ENCODE data around the gene SIGLEC5.
"Not testable (repeated sequence)": the region's sequence is repeated elsewhere in the genome, so short reads cannot be mapped to it uniquely, and the experiment has no call there.

Gene SIGLEC5

GRCh38 chr19:51654783-51655182 is 24.6 kb upstream of the SIGLEC5 start:
- TF ChIP-seq CTCF (IDR thresholded peaks at IDR 0.05): no peak
- H3K27ac ChIP-seq: no peak overlapping the region
- no peak overlapping the region for H3K4me3 ChIP-seq
- DNase-seq (ENCODE audit: low spot score): no peak

GRCh38 chr19:51653162-51653561 is 23.0 kb upstream of the SIGLEC5 start:
- TF ChIP-seq CTCF (IDR thresholded peaks at IDR 0.05): no peak
- no peak overlapping the region for H3K4me3 ChIP-seq
- DNase-seq (ENCODE audit: low spot score): no peak
- H3K27ac ChIP-seq: no peak overlapping the region

- no peak for TF ChIP-seq CTCF (IDR thresholded peaks at IDR 0.05)
- DNase-seq (ENCODE audit: low spot score): no peak
- Histone ChIP-seq H3K27ac (no peak overlapping the region), H3K4me3 (no peak overlapping the region)
Measured at GRCh38 chr19:51652266-51652665, 22.1 kb upstream of the SIGLEC5 start.

- no peak for TF ChIP-seq CTCF (IDR thresholded peaks at IDR 0.05)
- Histone ChIP-seq H3K4me3 (no peak overlapping the region), H3K27ac (no peak overlapping the region)
- DNase-seq (ENCODE audit: low spot score): no peak
Measured at GRCh38 chr19:51651216-51651846, 21.1 kb upstream of the SIGLEC5 start.

- no peak for DNase-seq (ENCODE audit: low spot score)
- no peak overlapping the region for H3K27ac ChIP-seq
- no peak overlapping the region for H3K4me3 ChIP-seq
- TF ChIP-seq CTCF (IDR thresholded peaks at IDR 0.05): no peak
Measured at GRCh38 chr19:51647318-51647717, 17.1 kb upstream of the SIGLEC5 start.

- not testable (repeated sequence) for H3K4me3 ChIP-seq; H3K27ac ChIP-seq; DNase-seq (ENCODE audit: low spot score)
Measured at GRCh38 chr19:51646730-51647129, 16.5 kb upstream of the SIGLEC5 start, which contains the start of gene SIGLEC14. Gene SIGLEC14 (minus strand): TSS chr19:51646825. CDS start chr19:51646759, 66 bp downstream.

- Histone ChIP-seq H3K27ac (no peak overlapping the region), H3K4me3 (no peak overlapping the region)
- DNase-seq (ENCODE audit: low spot score): no peak
- no peak for TF ChIP-seq CTCF (IDR thresholded peaks at IDR 0.05)
Measured at GRCh38 chr19:51644636-51645271, 14.6 kb upstream of the SIGLEC5 start.
